ENCODE results near the gene SLC6A18. TPM values are rescaled to one million over a fixed set of nuclear protein-coding genes. Genes with fewer than 3 reads are reported as not detected.
"Not testable (repeated sequence)": the region's sequence is repeated elsewhere in the genome, so short reads cannot be mapped to it uniquely, and the experiment has no call there.

Gene SLC6A18
- polyA plus RNA-seq, 1 donor (not counting 4 experiments of a cell fraction or from before 2014, with no cell fraction given) = not detected

DNA sequence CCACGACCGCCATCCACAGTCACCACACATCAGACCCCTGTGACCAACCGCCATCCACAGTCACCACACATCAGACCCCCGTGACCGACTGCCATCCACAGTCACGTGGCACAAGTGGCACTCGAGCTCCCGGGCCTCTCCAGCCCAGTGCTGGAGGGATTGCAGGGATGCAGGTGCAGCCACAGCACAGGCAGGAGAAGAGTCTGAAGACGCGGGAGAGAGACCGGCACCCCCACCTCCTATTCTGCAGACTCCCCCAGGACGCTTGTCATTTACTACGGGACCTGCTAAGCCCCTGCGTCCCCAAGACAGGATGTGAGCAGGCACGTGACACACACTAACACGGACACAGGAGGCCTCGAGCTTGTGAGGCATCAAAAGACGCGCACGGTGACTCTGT is 48.6 kb downstream of the SLC6A18 start:
- Histone ChIP-seq H2AFZ (ENCODE audit: control insufficient read depth, low read length) (no peak overlapping the region), H3K27me3 (ENCODE audit: control insufficient read depth, extremely low read depth, insufficient read depth, low read length) (no peaks in the 10 kb centered on the region), H3K4me3 (ENCODE audit: control insufficient read depth in 2 of 3, extremely low read depth in 1 of 3, insufficient read depth in 2 of 3, low read depth in 1 of 3, low read length in 3 of 3) (no peak overlapping the region), H3K9me1 (ENCODE audit: control insufficient read depth, extremely low read depth, insufficient read depth, low read length) (no peaks in the 10 kb centered on the region), H4K20me1 (ENCODE audit: control insufficient read depth, extremely low read depth, insufficient read depth, low read length) (no peaks in the 10 kb centered on the region), H3K9me3 (ENCODE audit: control insufficient read depth, low read depth, low read length) (peaks cover 11% of the 10 kb centered on the region), H3K27ac (ENCODE audit: control insufficient read depth, insufficient read depth, low read length) (no peak overlapping the region), H3K9ac (ENCODE audit: control insufficient read depth, extremely low read depth, insufficient read depth, low read length) (no peak overlapping the region), H3K4me1 (ENCODE audit: control insufficient read depth, extremely low read depth, insufficient read depth, low read length) (no peaks in the 10 kb centered on the region), H3K79me2 (ENCODE audit: control insufficient read depth, insufficient read depth, low read length) (no peaks in the 10 kb centered on the region), H3K36me3 (ENCODE audit: control insufficient read depth in 2 of 2, extremely low read depth in 1 of 2, insufficient read depth in 2 of 2, low read length in 2 of 2) (no peaks in the 10 kb centered on the region), H3K4me2 (ENCODE audit: control insufficient read depth, extremely low read depth, insufficient read depth, low read depth, low read length) (no peak overlapping the region)
- DNase-seq (ENCODE audit: low read depth, low spot score) (no peak), FAIRE-seq (no peak)
- TF ChIP-seq, protein P1, sequence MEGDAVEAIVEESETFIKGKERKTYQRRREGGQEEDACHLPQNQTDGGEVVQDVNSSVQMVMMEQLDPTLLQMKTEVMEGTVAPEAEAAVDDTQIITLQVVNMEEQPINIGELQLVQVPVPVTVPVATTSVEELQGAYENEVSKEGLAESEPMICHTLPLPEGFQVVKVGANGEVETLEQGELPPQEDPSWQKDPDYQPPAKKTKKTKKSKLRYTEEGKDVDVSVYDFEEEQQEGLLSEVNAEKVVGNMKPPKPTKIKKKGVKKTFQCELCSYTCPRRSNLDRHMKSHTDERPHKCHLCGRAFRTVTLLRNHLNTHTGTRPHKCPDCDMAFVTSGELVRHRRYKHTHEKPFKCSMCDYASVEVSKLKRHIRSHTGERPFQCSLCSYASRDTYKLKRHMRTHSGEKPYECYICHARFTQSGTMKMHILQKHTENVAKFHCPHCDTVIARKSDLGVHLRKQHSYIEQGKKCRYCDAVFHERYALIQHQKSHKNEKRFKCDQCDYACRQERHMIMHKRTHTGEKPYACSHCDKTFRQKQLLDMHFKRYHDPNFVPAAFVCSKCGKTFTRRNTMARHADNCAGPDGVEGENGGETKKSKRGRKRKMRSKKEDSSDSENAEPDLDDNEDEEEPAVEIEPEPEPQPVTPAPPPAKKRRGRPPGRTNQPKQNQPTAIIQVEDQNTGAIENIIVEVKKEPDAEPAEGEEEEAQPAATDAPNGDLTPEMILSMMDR (optimal IDR thresholded peaks at IDR 0.05 in 1 of 3, IDR thresholded peaks at IDR 0.05 in 1 of 3, conservative IDR thresholded peaks at IDR 0.05 in 1 of 3; ENCODE audit: extremely low read depth in 1 of 3, insufficient read depth in 2 of 3, low read length in 3 of 3) = no peak
- no peak for TF ChIP-seq EZH2 (IDR thresholded peaks at IDR 0.05; ENCODE audit: low read length)
- dilution Hi-C loops (cut with MboI; ENCODE audit: extremely low pct_ligation_motif_present, low sequenced_read_pairs) = no loop called here

DNA sequence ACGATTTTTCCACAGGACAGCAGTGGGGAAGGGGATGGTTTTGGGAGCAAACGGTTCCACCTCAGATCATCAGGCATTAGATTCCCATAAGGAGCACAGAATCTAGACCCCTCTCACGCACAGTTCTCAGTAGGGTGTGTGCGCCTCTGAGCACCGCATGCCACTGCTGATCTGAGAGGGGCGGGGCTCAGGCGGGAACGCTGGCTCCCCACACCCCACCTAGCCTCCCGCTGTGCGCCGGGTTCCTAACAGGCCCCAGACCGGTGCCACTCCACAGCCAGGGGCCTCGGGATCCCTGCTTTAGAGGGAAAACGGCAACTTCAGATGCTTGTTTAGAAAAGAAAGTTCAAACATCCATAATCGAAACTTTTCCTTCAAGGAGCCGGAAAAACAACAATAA is 49.3 kb downstream of the SLC6A18 start:
- Histone ChIP-seq H3K27me3 (ENCODE audit: control insufficient read depth, extremely low read depth, insufficient read depth, low read length) (no peaks in the 10 kb centered on the region), H3K36me3 (ENCODE audit: control insufficient read depth in 2 of 2, extremely low read depth in 1 of 2, insufficient read depth in 2 of 2, low read length in 2 of 2) (no peaks in the 10 kb centered on the region), H3K9me3 (ENCODE audit: control insufficient read depth, low read depth, low read length) (peaks cover 11% of the 10 kb centered on the region), H2AFZ (ENCODE audit: control insufficient read depth, low read length) (no peak overlapping the region), H4K20me1 (ENCODE audit: control insufficient read depth, extremely low read depth, insufficient read depth, low read length) (no peaks in the 10 kb centered on the region), H3K27ac (ENCODE audit: control insufficient read depth, insufficient read depth, low read length) (no peak overlapping the region), H3K4me2 (ENCODE audit: control insufficient read depth, extremely low read depth, insufficient read depth, low read depth, low read length) (no peak overlapping the region), H3K4me1 (ENCODE audit: control insufficient read depth, extremely low read depth, insufficient read depth, low read length) (no peaks in the 10 kb centered on the region), H3K9ac (ENCODE audit: control insufficient read depth, extremely low read depth, insufficient read depth, low read length) (no peak overlapping the region), H3K9me1 (ENCODE audit: control insufficient read depth, extremely low read depth, insufficient read depth, low read length) (no peaks in the 10 kb centered on the region), H3K4me3 (ENCODE audit: control insufficient read depth in 2 of 3, extremely low read depth in 1 of 3, insufficient read depth in 2 of 3, low read depth in 1 of 3, low read length in 3 of 3) (no peak overlapping the region), H3K79me2 (ENCODE audit: control insufficient read depth, insufficient read depth, low read length) (no peaks in the 10 kb centered on the region)
- TF ChIP-seq EZH2 (IDR thresholded peaks at IDR 0.05; ENCODE audit: low read length) = no peak
- TF ChIP-seq, protein P1 (optimal IDR thresholded peaks at IDR 0.05 in 1 of 3, IDR thresholded peaks at IDR 0.05 in 1 of 3, conservative IDR thresholded peaks at IDR 0.05 in 1 of 3; ENCODE audit: extremely low read depth in 1 of 3, insufficient read depth in 2 of 3, low read length in 3 of 3) = no peak
- dilution Hi-C loops (cut with MboI; ENCODE audit: extremely low pct_ligation_motif_present, low sequenced_read_pairs) = no loop called here
- FAIRE-seq (no peak), DNase-seq (ENCODE audit: low read depth, low spot score) (no peak)

- H3K4me1 ChIP-seq (ENCODE audit: control insufficient read depth, extremely low read depth, insufficient read depth, low read length); H3K36me3 ChIP-seq (ENCODE audit: control insufficient read depth in 2 of 2, extremely low read depth in 1 of 2, insufficient read depth in 2 of 2, low read length in 2 of 2); dilution Hi-C loops (cut with MboI; ENCODE audit: extremely low pct_ligation_motif_present, low sequenced_read_pairs); H3K27ac ChIP-seq (ENCODE audit: control insufficient read depth, insufficient read depth, low read length); H3K27me3 ChIP-seq (ENCODE audit: control insufficient read depth, extremely low read depth, insufficient read depth, low read length); H3K9me1 ChIP-seq (ENCODE audit: control insufficient read depth, extremely low read depth, insufficient read depth, low read length); H3K79me2 ChIP-seq (ENCODE audit: control insufficient read depth, insufficient read depth, low read length); DNase-seq (ENCODE audit: low read depth, low spot score); H3K9ac ChIP-seq (ENCODE audit: control insufficient read depth, extremely low read depth, insufficient read depth, low read length); H3K4me3 ChIP-seq (ENCODE audit: control insufficient read depth in 2 of 3, extremely low read depth in 1 of 3, insufficient read depth in 2 of 3, low read depth in 1 of 3, low read length in 3 of 3); FAIRE-seq; H2AFZ ChIP-seq (ENCODE audit: control insufficient read depth, low read length); H4K20me1 ChIP-seq (ENCODE audit: control insufficient read depth, extremely low read depth, insufficient read depth, low read length); H3K4me2 ChIP-seq (ENCODE audit: control insufficient read depth, extremely low read depth, insufficient read depth, low read depth, low read length): not testable (repeated sequence)
- peaks cover 11% of the 10 kb centered on the region for H3K9me3 ChIP-seq (ENCODE audit: control insufficient read depth, low read depth, low read length)
Observed at GRCh38 chr5:1275397-1276391, 50.5 kb downstream of the SLC6A18 start.
